HCT116 (cell line): ENCODE data around the gene DET1. TPM values are rescaled to one million over a fixed set of nuclear protein-coding genes. Genes with fewer than 3 reads are reported as not detected.

Experiments used
- ATAC-seq: fragments of 200-7000 bp; cut with Tn5 transposase; 2 replicates; pipeline ENCODE4 v1.9.1; 2020; ENCODE audit warnings: mild to moderate bottlenecking, moderate library complexity
- BruUV-seq: library from RNA; stranded (reverse); fragments of 400-500 nt; replicated peaks from 2 replicates; lab custom pipeline; 2021; lab: Mats Ljungman, UMichigan
- CTCF ChIA-PET: fragments of 300-600 bp; sonication (Branson Sonifier 250); formaldehyde crosslinking; loops from one replicate; lab custom pipeline; 2021; ENCODE audit warnings: antibody characterized with exemption; lab: Charles Lee
- POLR2A ChIA-PET: fragments of 300-600, 350-600 bp; sonication (Branson Sonifier 250); formaldehyde crosslinking; loops from one replicate; lab custom pipeline; 2021; ENCODE audit warnings: antibody characterized with exemption; lab: Charles Lee
- RAD21 ChIA-PET, 2 experiments: fragments of 300-600 bp; sonication (Branson Sonifier 250); formaldehyde crosslinking; loops; one replicate each; lab custom pipeline; 2023; ENCODE audit warnings: low total read pairs in 2 of 2; ENCODE audit not compliant: uncharacterized antibody in 2 of 2, unreplicated experiment in 2 of 2, low non-redundant PET in 1 of 2; lab: Charles Lee
- DNase-seq: peaks from one replicate; pipeline ENCODE4 v3.0.0-alpha.2; 2010; ENCODE audit warnings: low read depth, low spot score
- H2AFZ ChIP-seq: fragments of 200-600 bp; shearing (Covaris generic), sonication (generic); 2 replicates; pipeline ENCODE4 v1.6.1; 2017; ENCODE audit warnings: low read depth, mixed run types, mixed read lengths, antibody characterized with exemption, low read length; ENCODE audit not compliant: poor library complexity, severe bottlenecking
- H3K27ac ChIP-seq: 2 replicates; pipeline ENCODE4 v1.5.1; 2012; ENCODE audit warnings: low read depth, low read length
- H3K27me3 ChIP-seq: fragments of 200-600 bp; sonication (generic); 2 replicates; pipeline ENCODE4 v1.6.1; 2016; ENCODE audit warnings: mixed run types, low read length, mixed read lengths; ENCODE audit not compliant: insufficient read depth
- H3K36me3 ChIP-seq, 2 experiments: fragments of 200-500 bp in 1 of 2; fragments of 200-600 bp in 1 of 2; sonication (Bioruptor generic) in 1 of 2; sonication (generic) in 1 of 2; 2 replicates each; pipeline versions ENCODE4 v1.5.1 to v1.6.1; 2014 to 2016; ENCODE audit warnings: low read length in 2 of 2, inconsistent platforms in 1 of 2, mixed read lengths in 1 of 2, mixed run types in 1 of 2; ENCODE audit not compliant: insufficient read depth in 2 of 2, control insufficient read depth in 1 of 2
- H3K4me1 ChIP-seq, 2 experiments: fragments of 200-600 bp in 1 of 2; sonication (generic) in 1 of 2; 2 replicates each; pipeline versions ENCODE4 v1.5.1 to v1.6.1; 2012 to 2017; ENCODE audit warnings: low read length in 2 of 2, inconsistent platforms in 1 of 2, mild to moderate bottlenecking in 1 of 2, mixed read lengths in 1 of 2, mixed run types in 1 of 2, moderate library complexity in 1 of 2; ENCODE audit not compliant: insufficient read depth in 2 of 2, control insufficient read depth in 1 of 2
- H3K4me2 ChIP-seq: fragments of 200-600 bp; sonication (generic); 2 replicates; pipeline ENCODE4 v1.6.1; 2017; ENCODE audit warnings: mixed run types, low read length, mixed read lengths
- H3K4me3 ChIP-seq, 2 experiments: fragments of 200-600 bp in 1 of 2; sonication (generic) in 1 of 2; replicated peaks in 1 of 2; 2 replicates each; pipeline ENCODE4 v1.5.1; 2011 to 2016; ENCODE audit warnings: low read length in 2 of 2, control low read depth in 1 of 2, low read depth in 1 of 2, mild to moderate bottlenecking in 1 of 2, mixed read lengths in 1 of 2, mixed run types in 1 of 2
- H3K79me2 ChIP-seq: fragments of 200-600 bp; sonication (generic); 2 replicates; pipeline ENCODE4 v1.6.1; 2017; ENCODE audit warnings: mild to moderate bottlenecking, mixed run types, low read length, moderate library complexity, mixed read lengths; ENCODE audit not compliant: insufficient read depth
- H3K9ac ChIP-seq: fragments of 200-600 bp; sonication (generic); 2 replicates; pipeline ENCODE4 v1.6.1; 2016; ENCODE audit warnings: low read length, mixed read lengths
- H3K9me2 ChIP-seq: fragments of 200-600 bp; sonication (generic), shearing (Covaris generic); 2 replicates; pipeline ENCODE4 v1.6.1; 2017; ENCODE audit warnings: mixed run types, mild to moderate bottlenecking, moderate library complexity; ENCODE audit not compliant: insufficient read depth
- H3K9me3 ChIP-seq, 2 experiments: fragments of 200-500 bp in 1 of 2; fragments of 200-600 bp in 1 of 2; sonication (Bioruptor generic) in 1 of 2; sonication (generic) in 1 of 2; 2 replicates each; pipeline ENCODE4 v1.6.1; 2014 to 2017; ENCODE audit warnings: low read length in 2 of 2, mixed read lengths in 2 of 2, inconsistent platforms in 1 of 2, low read depth in 1 of 2, mild to moderate bottlenecking in 1 of 2, mixed run types in 1 of 2, moderate library complexity in 1 of 2; ENCODE audit not compliant: control insufficient read depth in 1 of 2, insufficient read depth in 1 of 2
- H4K20me1 ChIP-seq: fragments of 200-600 bp; sonication (generic), shearing (Covaris generic); 2 replicates; pipeline ENCODE4 v1.6.1; 2017; ENCODE audit warnings: mixed run types, mild to moderate bottlenecking, moderate library complexity; ENCODE audit not compliant: insufficient read depth
- CTCF ChIP-seq, 3 experiments: fragments of 200-600 bp in 1 of 3; sonication (generic) in 1 of 3; IDR thresholded peaks in 2 of 3; conservative IDR thresholded peaks in 1 of 3; 2 replicates each; pipeline ENCODE4 v1.5.1; 2012 to 2017; ENCODE audit warnings: low read depth in 2 of 3, low read length in 2 of 3, antibody characterized with exemption in 1 of 3, borderline replicate concordance in 1 of 3, control low read depth in 1 of 3, mild to moderate bottlenecking in 1 of 3, mixed read lengths in 1 of 3, mixed run types in 1 of 3, moderate library complexity in 1 of 3; ENCODE audit not compliant: insufficient read depth in 1 of 3
- EGR1 ChIP-seq: IDR thresholded peaks from 2 replicates; pipeline ENCODE4 v1.6.1; 2012; ENCODE audit warnings: low read depth
- JUND ChIP-seq: IDR thresholded peaks from 2 replicates; pipeline ENCODE4 v1.6.1; 2012
- POLR2A ChIP-seq: IDR thresholded peaks from 2 replicates; pipeline ENCODE4 v1.7.0; 2011; ENCODE audit warnings: borderline replicate concordance; ENCODE audit not compliant: insufficient read depth, insufficient read length; ENCODE audit errors: extremely low read depth
- RAD21 ChIP-seq: IDR thresholded peaks from 2 replicates; pipeline ENCODE4 v1.6.1; 2012; ENCODE audit warnings: low read depth, mild to moderate bottlenecking
- SRF ChIP-seq: IDR thresholded peaks from 2 replicates; pipeline ENCODE4 v1.6.1; 2012; ENCODE audit warnings: low read depth
- TCF7L2 ChIP-seq: IDR thresholded peaks from 2 replicates; pipeline ENCODE4 v1.7.0; 2011; ENCODE audit warnings: borderline replicate concordance, inconsistent platforms; ENCODE audit not compliant: insufficient read depth, insufficient read length; ENCODE audit errors: extremely low read depth
- ZFX ChIP-seq: fragments of 450-650 bp; IDR thresholded peaks from 2 replicates; pipeline ENCODE4 v1.6.1; 2017
- ZNF274 ChIP-seq: fragments of 200-500 bp; sonication (Bioruptor generic); IDR thresholded peaks from 2 replicates; pipeline ENCODE4 v1.6.1; 2014; ENCODE audit warnings: mild to moderate bottlenecking, low read depth, low read length, inconsistent platforms
- intact Hi-C: fragments of 100-400 bp; cut with micrococcal nuclease; formaldehyde crosslinking; loops from 2 replicates; pipeline ENCODE4 v1.10.0; 2022
- total RNA-seq: library from RNA; stranded (reverse); gene quantifications from one replicate; pipeline ENCODE4 v1.2.1, GENCODE V29; 2021; ENCODE audit not compliant: unreplicated experiment

DET1 gene
- total RNA-seq, 1 experiment from 2014 or later, result 2.5 TPM

- Histone ChIP-seq H3K9me3 (no peaks in the 10 kb centered on the region), H3K27ac (no peak overlapping the region), H3K9ac (no peak overlapping the region), H2AFZ (no peak overlapping the region), H3K79me2 (peaks cover 41% of the 10 kb centered on the region), H3K27me3 (no peaks in the 10 kb centered on the region), H3K36me3 (peaks cover 0 to 12% of the 10 kb centered on the region in 2 experiments; a peak in 3 of 4 replicates), H4K20me1 (no peaks in the 10 kb centered on the region), H3K4me1 (peaks cover 9 to 13% of the 10 kb centered on the region in 2 experiments), H3K4me3 (no peak overlapping the region), H3K9me2 (no peaks in the 10 kb centered on the region), H3K4me2 (no peak overlapping the region)
- CTCF ChIA-PET, result no interaction called here
- TF ChIP-seq ZNF274 (no peak), SRF (no peak), JUND (no peak), RAD21 (no peak), TCF7L2 (no peak), EGR1 (no peak), CTCF (IDR thresholded peaks at IDR 0.05 in 2 of 3, conservative IDR thresholded peaks at IDR 0.05 in 1 of 3; ENCODE audit: borderline replicate concordance in 1 of 3, insufficient read depth in 1 of 3, low read depth in 2 of 3, low read length in 2 of 3) (peak in 2 of 3 experiments; percentile 10 to 21; a peak in 2 of 6 replicates), ZFX (no peak), POLR2A (no peak)
- ATAC-seq, result no peak
- RAD21 ChIA-PET, result no interaction called here
- POLR2A ChIA-PET, result no interaction called here
- intact Hi-C loops, result no loop called here
- BruUV-seq, result no TSS peak
- DNase-seq, result no peak
Observed at GRCh38 chr15:88470625-88471372, 75.7 kb downstream of the DET1 start.
